Measurements from ENCODE around the gene MMD2.

MMD2 gene

GRCh38 chr7:4878336-4879335 is 80.4 kb downstream of the MMD2 start:
- H3K4me3 ChIP-seq (ENCODE audit: low read length): no peak overlapping the region
- no peak for DNase-seq (ENCODE audit: low read depth, low spot score)

- H3K4me3 ChIP-seq (ENCODE audit: low read length): no peak overlapping the region
- DNase-seq (ENCODE audit: low read depth, low spot score): no peak
These were observed 82.4 kb downstream of the MMD2 start for GRCh38 chr7:4876586-4876985.

- H3K4me3 ChIP-seq (ENCODE audit: low read length): no peak overlapping the region
- no peak for DNase-seq (ENCODE audit: low read depth, low spot score)
These were observed 83.6 kb downstream of the MMD2 start for GRCh38 chr7:4875391-4875790.

GRCh38 chr7:4873071-4873944 is 85.7 kb downstream of the MMD2 start:
- H3K4me3 ChIP-seq (ENCODE audit: low read length): no peak overlapping the region
- DNase-seq (ENCODE audit: low read depth, low spot score): no peak

- no peak overlapping the region for H3K4me3 ChIP-seq (ENCODE audit: low read length)
- no peak for DNase-seq (ENCODE audit: low read depth, low spot score)
These were observed 86.9 kb downstream of the MMD2 start for GRCh38 chr7:4871930-4872675.

GRCh38 chr7:4871056-4871680 is 87.8 kb downstream of the MMD2 start:
- no peak for DNase-seq (ENCODE audit: low read depth, low spot score)
- no peak overlapping the region for H3K4me3 ChIP-seq (ENCODE audit: low read length)

GRCh38 chr7:4868493-4868892 is 90.5 kb downstream of the MMD2 start:
- no peak for DNase-seq (ENCODE audit: low read depth, low spot score)
- H3K4me3 ChIP-seq (ENCODE audit: low read length): no peak overlapping the region

- DNase-seq (ENCODE audit: low read depth, low spot score): no peak
These were observed 92.2 kb downstream of the MMD2 start for GRCh38 chr7:4866528-4867496.

GRCh38 chr7:4862156-4862555 is 96.8 kb downstream of the MMD2 start:
- DNase-seq (ENCODE audit: low read depth, low spot score): no peak
- H3K4me3 ChIP-seq (ENCODE audit: low read length): no peak overlapping the region

More at GRCh38 chr7:4866528-4867496, 92.2 kb downstream of the MMD2 start:
- H3K4me3 ChIP-seq (ENCODE audit: low read length): no peak overlapping the region

- no peak within 1 kb of the TSS for H3K4me3 ChIP-seq (ENCODE audit: low read length)
- no peak for DNase-seq (ENCODE audit: low read depth, low spot score)
These were observed 97.3 kb downstream of the MMD2 start, which contains the start of gene PAPOLB for GRCh38 chr7:4861673-4862072. Gene PAPOLB (minus strand): TSS chr7:4862030. CDS start chr7:4861810, 220 bp downstream.

GRCh38 chr7:4861227-4861626 is 97.8 kb downstream of the MMD2 start:
- H3K4me3 ChIP-seq (ENCODE audit: low read length): no peak overlapping the region
- no peak for DNase-seq (ENCODE audit: low read depth, low spot score)

- no peak for DNase-seq (ENCODE audit: low read depth, low spot score)
- H3K4me3 ChIP-seq (ENCODE audit: low read length): no peak overlapping the region
These were observed 101.8 kb downstream of the MMD2 start for GRCh38 chr7:4857189-4857588.

- DNase-seq (ENCODE audit: low read depth, low spot score): no peak
- H3K4me3 ChIP-seq (ENCODE audit: low read length): no peak overlapping the region
These were observed 102.5 kb downstream of the MMD2 start for GRCh38 chr7:4856336-4857057.
